Neural progenitor cell (in vitro differentiated cells): ENCODE measurements around the gene C17orf100.

ENCODE experiments used
- EZH2 ChIP-seq: fragments of 200-600 bp; sonication (generic); IDR thresholded peaks from 2 replicates; pipeline ENCODE4 v1.6.1; 2017; ENCODE audit warnings: antibody characterized with exemption, mild to moderate bottlenecking, moderate library complexity
- EZH2phosphoT487 ChIP-seq: fragments of 200-600 bp; sonication (generic); IDR thresholded peaks from 2 replicates; pipeline ENCODE4 v1.6.1; 2017; ENCODE audit warnings: antibody characterized with exemption
- TF ChIP-seq, protein P1 (sequence below): fragments of 200-600 bp; sonication (generic); IDR thresholded peaks from 2 replicates; pipeline ENCODE4 v1.5.1; 2017; ENCODE audit warnings: antibody characterized with exemption, mild to moderate bottlenecking

GRCh38 chr17:6681671-6682070 lies 30.1 kb downstream of the C17orf100 start:
- TF ChIP-seq, protein P1, sequence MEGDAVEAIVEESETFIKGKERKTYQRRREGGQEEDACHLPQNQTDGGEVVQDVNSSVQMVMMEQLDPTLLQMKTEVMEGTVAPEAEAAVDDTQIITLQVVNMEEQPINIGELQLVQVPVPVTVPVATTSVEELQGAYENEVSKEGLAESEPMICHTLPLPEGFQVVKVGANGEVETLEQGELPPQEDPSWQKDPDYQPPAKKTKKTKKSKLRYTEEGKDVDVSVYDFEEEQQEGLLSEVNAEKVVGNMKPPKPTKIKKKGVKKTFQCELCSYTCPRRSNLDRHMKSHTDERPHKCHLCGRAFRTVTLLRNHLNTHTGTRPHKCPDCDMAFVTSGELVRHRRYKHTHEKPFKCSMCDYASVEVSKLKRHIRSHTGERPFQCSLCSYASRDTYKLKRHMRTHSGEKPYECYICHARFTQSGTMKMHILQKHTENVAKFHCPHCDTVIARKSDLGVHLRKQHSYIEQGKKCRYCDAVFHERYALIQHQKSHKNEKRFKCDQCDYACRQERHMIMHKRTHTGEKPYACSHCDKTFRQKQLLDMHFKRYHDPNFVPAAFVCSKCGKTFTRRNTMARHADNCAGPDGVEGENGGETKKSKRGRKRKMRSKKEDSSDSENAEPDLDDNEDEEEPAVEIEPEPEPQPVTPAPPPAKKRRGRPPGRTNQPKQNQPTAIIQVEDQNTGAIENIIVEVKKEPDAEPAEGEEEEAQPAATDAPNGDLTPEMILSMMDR = no peak
- TF ChIP-seq EZH2 (no peak), EZH2phosphoT487 (no peak)
